CD4-positive, alpha-beta T cell (primary cell): ENCODE data around the gene RNF222. TPM values are rescaled to one million over a fixed set of nuclear protein-coding genes. Genes with fewer than 3 reads are reported as not detected.

Experiments
- ATAC-seq: fragments of 200-7000 bp; cut with Tn5 transposase; one replicate; pipeline ENCODE4 v1.10.0; 2022; ENCODE audit warnings: mild to moderate bottlenecking; ENCODE audit not compliant: poor library complexity
- CTCF ChIA-PET: fragments of 350-600 bp; sonication (Branson Sonifier 250); formaldehyde crosslinking; loops from one replicate; lab custom pipeline; 2021; ENCODE audit warnings: antibody characterized with exemption, inconsistent platforms; lab: Charles Lee
- POLR2A ChIA-PET: fragments of 350-600 bp; sonication (Branson Sonifier 250); formaldehyde crosslinking; loops from one replicate; lab custom pipeline; 2021; ENCODE audit warnings: antibody characterized with exemption, inconsistent platforms; lab: Charles Lee
- DNase-seq, 14 experiments: peaks; one replicate each; pipeline ENCODE4 v3.0.0-alpha.2; 2013 to 2020; ENCODE audit warnings: mixed read lengths in 2 of 14
- H3K27ac ChIP-seq, 2 donors: one replicate each; pipeline versions ENCODE4 v1.5.1 to v1.7.0; 2013; ENCODE audit warnings: low read length in 2 of 2, low read depth in 1 of 2, mild to moderate bottlenecking in 1 of 2
- H3K27me3 ChIP-seq, 2 experiments: 1 replicate in 1 of 2; 2 replicates in 1 of 2; pipeline versions ENCODE4 v1.6.1 to v1.7.0; 2013; ENCODE audit warnings: low read length in 2 of 2, control low read depth in 1 of 2, mild to moderate bottlenecking in 1 of 2, moderate library complexity in 1 of 2; ENCODE audit not compliant: insufficient read depth in 2 of 2, control insufficient read depth in 1 of 2
- H3K36me3 ChIP-seq: one replicate; pipeline ENCODE4 v1.6.1; 2013; ENCODE audit warnings: low read length, control low read depth; ENCODE audit not compliant: insufficient read depth
- H3K4me1 ChIP-seq: one replicate; pipeline ENCODE4 v1.6.1; 2013; ENCODE audit warnings: low read length, control low read depth; ENCODE audit not compliant: insufficient read depth
- H3K4me3 ChIP-seq: one replicate; pipeline ENCODE4 v1.5.1; 2013; ENCODE audit warnings: mild to moderate bottlenecking, low read length, moderate library complexity
- H3K9me3 ChIP-seq, 2 experiments: 1 replicate in 1 of 2; 2 replicates in 1 of 2; pipeline versions ENCODE4 v1.6.1 to v1.7.0; 2013; ENCODE audit warnings: low read length in 2 of 2, mild to moderate bottlenecking in 2 of 2, control low read depth in 1 of 2, moderate library complexity in 1 of 2; ENCODE audit not compliant: control insufficient read depth in 1 of 2, insufficient read depth in 1 of 2
- H3K27ac Mint-ChIP-seq: one replicate; pipeline ENCODE4 v1.8.0; 2020; ENCODE audit warnings: mixed read lengths
- H3K27me3 Mint-ChIP-seq: one replicate; pipeline ENCODE4 v1.8.0; 2021; ENCODE audit warnings: mixed read lengths
- H3K36me3 Mint-ChIP-seq: one replicate; pipeline ENCODE4 v1.8.0; 2021; ENCODE audit warnings: low read depth, mixed read lengths
- H3K4me1 Mint-ChIP-seq: one replicate; pipeline ENCODE4 v1.8.0; 2021; ENCODE audit warnings: low read depth, mixed read lengths
- H3K4me3 Mint-ChIP-seq: one replicate; pipeline ENCODE4 v1.8.0; 2020; ENCODE audit warnings: mild to moderate bottlenecking, mixed read lengths
- H3K9me3 Mint-ChIP-seq: one replicate; pipeline ENCODE4 v1.8.0; 2020; ENCODE audit warnings: mixed read lengths
- CTCF ChIP-seq: fragments of 200-600 bp; IDR thresholded peaks from one replicate; pipeline ENCODE4 v1.8.0; 2022; ENCODE audit warnings: antibody characterized with exemption, mild to moderate bottlenecking
- intact Hi-C, 2 experiments: fragments of 100-400 bp; cut with DNase I in 1 of 2; cut with micrococcal nuclease in 1 of 2; formaldehyde crosslinking; loops; one replicate each; pipeline versions ENCODE4 v1.15.1 to v1.9.0; 2023 to 2025; cut with DNase I, micrococcal nuclease
- total RNA-seq, 174 experiments: library from RNA in 2 of 174; stranded (reverse) in 2 of 174; gene quantifications; one replicate each; pipeline ENCODE4 v1.2.3 and lab custom pipeline; 2021 to 2026

Gene RNF222
- total RNA-seq, 2 experiments from 2014 or later = 1.2 TPM

DNA sequence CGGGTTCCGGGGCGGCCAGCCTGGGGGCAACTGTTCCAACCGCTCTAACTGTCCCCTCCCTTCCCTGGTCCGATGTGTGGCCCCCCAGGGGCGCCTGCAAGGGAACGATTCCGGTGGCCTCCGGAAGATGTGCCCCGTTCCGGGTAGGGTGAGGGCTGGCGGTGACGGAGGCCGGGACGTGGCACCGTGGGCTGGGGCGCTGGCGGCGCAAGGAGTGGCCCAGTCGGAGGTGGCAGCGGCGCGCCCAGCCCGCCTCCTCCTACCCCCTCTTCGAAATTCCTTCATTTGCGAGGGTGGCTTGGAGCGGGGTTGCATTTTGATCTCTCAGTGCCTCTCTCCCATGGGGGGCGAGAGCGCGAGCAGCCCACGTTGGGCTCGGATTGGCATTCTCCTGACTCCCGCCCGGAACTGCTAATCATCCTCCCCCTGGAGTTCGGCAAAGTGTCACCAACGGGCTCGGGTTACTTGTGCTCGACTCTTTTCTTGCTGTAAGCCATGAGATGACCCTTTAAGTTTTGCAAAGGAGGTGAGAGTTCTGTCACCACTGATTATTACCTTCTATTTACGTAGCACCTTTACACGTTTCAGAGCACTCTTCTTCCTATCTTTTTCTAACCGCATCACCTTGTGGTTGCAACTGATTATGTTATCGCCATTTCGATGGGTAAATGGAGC, 38.7 kb upstream of the RNF222 start:
- Histone ChIP-seq H3K4me3 (peak overlapping the region; percentile 78), H3K27me3 (no peaks in the 10 kb centered on the region), H3K27ac (peak overlapping the region; percentile 97 to 98), H3K36me3 (peaks cover 14% of the 10 kb centered on the region), H3K9me3 (no peaks in the 10 kb centered on the region), H3K4me1 (peaks cover 25% of the 10 kb centered on the region)
- peak overlapping the region; percentile 98 for H3K27ac Mint-ChIP-seq
- intact Hi-C loops = loop anchor here in 1 of 2 experiments (10.0 kb wide), 3 partner anchors 518 to 1422 kb away; partner anchors contain the start of genes CFAP52, RNASEK and STX8
- ATAC-seq (peak; percentile 50), DNase-seq (peak; percentile 34 to 80 (median 52))
- peaks cover 52% of the 10 kb centered on the region for H3K4me1 Mint-ChIP-seq
- H3K9me3 Mint-ChIP-seq = no peaks in the 10 kb centered on the region
- CTCF ChIA-PET = interaction anchor here (0.9 to 1.9 kb wide), 4 partner anchors 26 to 60 kb away, joined by 3 to 8 read pairs (median 6); partner anchors contain the start of genes KRABD2 and RPL26
- no peak for TF ChIP-seq CTCF
- POLR2A ChIA-PET = interaction anchor here (0.6 to 2.5 kb wide), 21 partner anchors 10 to 1028 kb away, joined by 3 to 20 read pairs (median 4); partner anchors contain the start of genes ATP1B2, BORCS6, CTC1 and KRABD2
- H3K4me3 Mint-ChIP-seq = peak overlapping the region; percentile 95
- H3K36me3 Mint-ChIP-seq = peaks cover 41% of the 10 kb centered on the region
- H3K27me3 Mint-ChIP-seq = no peaks in the 10 kb centered on the region

- TF ChIP-seq CTCF = no peak
- no peaks in the 10 kb centered on the region for H3K27me3 ChIP-seq
- H3K4me3 ChIP-seq = peak within 1 kb of the TSS; percentile 78
- peaks cover 44% of the 10 kb centered on the region for H3K4me1 Mint-ChIP-seq
- ATAC-seq (peak; percentile 91), DNase-seq (peak; percentile 98 to 99 (median 99))
- CTCF ChIA-PET = interaction anchor here (1.5 to 1.9 kb wide), 2 partner anchors 25 to 52 kb away, joined by 6 to 8 read pairs; partner anchors contain the start of gene RPL26
- peak within 1 kb of the TSS; percentile 97 to 98 for H3K27ac ChIP-seq
- peaks cover 25% of the 10 kb centered on the region for H3K4me1 ChIP-seq
- peaks cover 34% of the 10 kb centered on the region for H3K36me3 Mint-ChIP-seq
- H3K9me3 Mint-ChIP-seq = no peaks in the 10 kb centered on the region
- intact Hi-C loops = loop anchor here (1.0 to 10.0 kb wide), 5 partner anchors 25 to 1421 kb away; partner anchors contain the start of genes RPL26 (in 2 of the 2), CFAP52 (in 1 of the 2), RNASEK (in 1 of the 2) and STX8 (in 1 of the 2)
- no peaks in the 10 kb centered on the region for H3K9me3 ChIP-seq
- POLR2A ChIA-PET = interaction anchor here (0.5 to 2.5 kb wide), 15 partner anchors 25 to 784 kb away, joined by 3 to 20 read pairs (median 4); partner anchors contain the start of genes ATP1B2, BORCS6, CTC1 and KRABD2
- peaks cover 12% of the 10 kb centered on the region for H3K36me3 ChIP-seq
- H3K4me3 Mint-ChIP-seq = peak within 1 kb of the TSS; percentile 95
- H3K27ac Mint-ChIP-seq = peak within 1 kb of the TSS; percentile 98
- no peaks in the 10 kb centered on the region for H3K27me3 Mint-ChIP-seq
Measured at GRCh38 chr17:8435245-8436168, 37.9 kb upstream of the RNF222 start, which contains the start of gene NDEL1. NDEL1 (plus strand) TSS chr17:8435884; CDS start chr17:8444272, 8,388 bp downstream.

- no peaks in the 10 kb centered on the region for H3K9me3 Mint-ChIP-seq
- no peak for DNase-seq
- Histone ChIP-seq H3K27ac (no peak overlapping the region), H3K9me3 (no peaks in the 10 kb centered on the region), H3K36me3 (no peaks in the 10 kb centered on the region), H3K27me3 (no peaks in the 10 kb centered on the region), H3K4me3 (no peak overlapping the region), H3K4me1 (peaks cover 6% of the 10 kb centered on the region)
- no peak overlapping the region for H3K4me3 Mint-ChIP-seq
- intact Hi-C loops = loop anchor here in 1 of 2 experiments (10.0 kb wide), 3 partner anchors 524 to 1416 kb away; partner anchors contain the start of genes CFAP52, RNASEK and STX8
- H3K27me3 Mint-ChIP-seq = peaks cover 10% of the 10 kb centered on the region
- ChIA-PET POLR2A (no interaction called here), CTCF (no interaction called here)
- ATAC-seq = no peak
- H3K27ac Mint-ChIP-seq = no peak overlapping the region
- TF ChIP-seq CTCF = no peak
- H3K36me3 Mint-ChIP-seq = peaks cover 8% of the 10 kb centered on the region
- H3K4me1 Mint-ChIP-seq = peaks cover 6% of the 10 kb centered on the region
Measured at GRCh38 chr17:8430966-8431365, 33.3 kb upstream of the RNF222 start.
